PC-3 (cell line): ENCODE data around the gene EFEMP1. TPM values are rescaled to one million over a fixed set of nuclear protein-coding genes. Genes with fewer than 3 reads are reported as not detected.

Experiments used
- ATAC-seq: fragments of 200-7000 bp; cut with Tn5 transposase; 2 replicates; pipeline ENCODE4 v1.9.1; 2020; ENCODE audit warnings: mild to moderate bottlenecking, moderate library complexity
- BruUV-seq: library from RNA; stranded (reverse); fragments of 400-500 nt; replicated peaks from 2 replicates; lab custom pipeline; 2021; lab: Mats Ljungman, UMichigan
- CTCF ChIA-PET: fragments of 300-600 bp; sonication (Branson Sonifier 250); formaldehyde crosslinking; loops from one replicate; lab custom pipeline; 2022; ENCODE audit warnings: antibody characterized with exemption; lab: Charles Lee
- POLR2A ChIA-PET: fragments of 300-600 bp; sonication (Branson Sonifier 250); formaldehyde crosslinking; loops from one replicate; lab custom pipeline; 2022; ENCODE audit warnings: antibody characterized with exemption; ENCODE audit not compliant: unreplicated experiment; lab: Charles Lee
- DNase-seq: peaks from one replicate; pipeline ENCODE4 v3.0.0-alpha.2; 2015
- H2AFZ ChIP-seq: fragments of 300-600 bp; sonication (generic); 2 replicates; pipeline ENCODE4 v1.6.0; 2016; ENCODE audit warnings: antibody characterized with exemption, low read length
- H3F3A ChIP-seq: fragments of 300-600 bp; sonication (generic); one replicate; pipeline ENCODE4 v1.6.0; 2017; ENCODE audit warnings: antibody characterized with exemption, low read length, control low read depth, mild to moderate bottlenecking; ENCODE audit not compliant: unreplicated experiment
- H3K27ac ChIP-seq: fragments of 300-600 bp; sonication (generic); 2 replicates; pipeline ENCODE4 v1.5.1; 2016; ENCODE audit warnings: mild to moderate bottlenecking, low read length
- H3K27me3 ChIP-seq: fragments of 300-600 bp; sonication (generic); 2 replicates; pipeline ENCODE4 v1.6.1; 2016; ENCODE audit warnings: low read length, mixed read lengths
- H3K36me3 ChIP-seq: fragments of 300-600 bp; sonication (generic); 2 replicates; pipeline ENCODE4 v1.6.1; 2016; ENCODE audit warnings: low read depth, mixed run types, low read length, mixed read lengths
- H3K4me1 ChIP-seq: fragments of 300-600 bp; sonication (generic); 2 replicates; pipeline ENCODE4 v1.5.1; 2016; ENCODE audit warnings: low read length; ENCODE audit not compliant: insufficient read depth
- H3K4me2 ChIP-seq: fragments of 300-600 bp; sonication (generic); 2 replicates; pipeline ENCODE4 v1.6.0; 2016; ENCODE audit warnings: low read length
- H3K4me3 ChIP-seq: fragments of 300-600 bp; sonication (generic); 2 replicates; pipeline ENCODE4 v1.5.1; 2016; ENCODE audit warnings: mild to moderate bottlenecking, low read length, mixed read lengths
- H3K79me2 ChIP-seq: fragments of 300-600 bp; sonication (generic); 2 replicates; pipeline ENCODE4 v1.6.1; 2017; ENCODE audit warnings: low read length, mixed read lengths
- H3K9ac ChIP-seq: fragments of 300-600 bp; sonication (generic); 2 replicates; pipeline ENCODE4 v1.6.0; 2016; ENCODE audit warnings: mild to moderate bottlenecking, low read length
- H3K9me2 ChIP-seq: fragments of 300-600 bp; sonication (generic); replicated peaks from 2 replicates; pipeline ENCODE4 v1.6.1; 2016; ENCODE audit warnings: mixed run types, low read length, mixed read lengths
- H3K9me3 ChIP-seq: fragments of 300-600 bp; sonication (generic); 2 replicates; pipeline ENCODE4 v1.6.1; 2016; ENCODE audit warnings: low read length, mixed read lengths
- H4K20me1 ChIP-seq: fragments of 300-600 bp; sonication (generic); 2 replicates; pipeline ENCODE4 v1.6.1; 2016; ENCODE audit warnings: low read length, mixed read lengths
- CTCF ChIP-seq: fragments of 300-600 bp; sonication (generic); conservative IDR thresholded peaks from 2 replicates; pipeline ENCODE4 v1.5.1; 2017; ENCODE audit warnings: antibody characterized with exemption, low read depth, mild to moderate bottlenecking, low read length
- EZH2 ChIP-seq: fragments of 300-600 bp; sonication (generic); IDR thresholded peaks from one replicate; pipeline ENCODE4 v1.6.1; 2017; ENCODE audit warnings: antibody characterized with exemption, mild to moderate bottlenecking, low read length; ENCODE audit not compliant: unreplicated experiment
- EZH2phosphoT487 ChIP-seq: fragments of 300-600 bp; sonication (generic); IDR thresholded peaks from 2 replicates; pipeline ENCODE4 v1.6.1; 2018; ENCODE audit warnings: mild to moderate bottlenecking, antibody characterized with exemption, low read length, borderline replicate concordance
- intact Hi-C: fragments of 100-400 bp; cut with micrococcal nuclease; formaldehyde crosslinking; loops from 2 replicates; pipeline ENCODE4 v1.9.0; 2023
- total RNA-seq: library from RNA; depleted of rRNA; stranded (reverse); fragments of >200 nt; gene quantifications from 2 replicates; pipeline ENCODE4 v1.2.3, GENCODE V29; 2014

Gene EFEMP1
- total RNA-seq, 1 experiment from 2014 or later: 59.6 TPM

- peaks cover 10% of the 10 kb centered on the region for H3K79me2 ChIP-seq
- ATAC-seq: no peak
- no peaks in the 10 kb centered on the region for H3K27me3 ChIP-seq
- ChIA-PET CTCF (no interaction called here), POLR2A (no interaction called here)
- intact Hi-C loops: no loop called here
- BruUV-seq: no TSS peak
- H3K4me2 ChIP-seq: no peak overlapping the region
- no peak for TF ChIP-seq EZH2
- no peak for TF ChIP-seq EZH2phosphoT487
- no peak for TF ChIP-seq CTCF
- no peaks in the 10 kb centered on the region for H4K20me1 ChIP-seq
- no peaks in the 10 kb centered on the region for H3K9me2 ChIP-seq
- H3K9ac ChIP-seq: no peak overlapping the region
- peak; percentile 35 for DNase-seq
- H3K9me3 ChIP-seq: no peaks in the 10 kb centered on the region
- peaks cover 23% of the 10 kb centered on the region for H3K4me1 ChIP-seq
- no peaks in the 10 kb centered on the region for H3K36me3 ChIP-seq
- H3K27ac ChIP-seq: no peak overlapping the region
- no peaks in the 10 kb centered on the region for H3F3A ChIP-seq
- no peak overlapping the region for H3K4me3 ChIP-seq
- no peak overlapping the region for H2AFZ ChIP-seq
Measured at GRCh38 chr2:55918856-55919255, 4.7 kb downstream of the EFEMP1 start.

- H3K27ac ChIP-seq: no peak overlapping the region
Measured at GRCh38 chr2:55917713-55918390, 5.7 kb downstream of the EFEMP1 start.

More at GRCh38 chr2:55917713-55918390, 5.7 kb downstream of the EFEMP1 start:
- Histone ChIP-seq H2AFZ (no peak overlapping the region), H3K4me1 (peaks cover 20% of the 10 kb centered on the region), H3K36me3 (no peaks in the 10 kb centered on the region), H3K79me2 (peaks cover 6% of the 10 kb centered on the region), H4K20me1 (no peaks in the 10 kb centered on the region), H3K4me3 (no peak overlapping the region), H3F3A (no peaks in the 10 kb centered on the region), H3K27me3 (no peaks in the 10 kb centered on the region), H3K9me3 (no peaks in the 10 kb centered on the region), H3K9me2 (no peaks in the 10 kb centered on the region), H3K9ac (no peak overlapping the region), H3K4me2 (no peak overlapping the region)
- DNase-seq (no peak), ATAC-seq (no peak)
- POLR2A ChIA-PET: interaction anchor here (0.6 kb wide), 1 partner anchor 45 kb away, joined by 4 read pairs; no protein-coding TSS in a partner anchor
- intact Hi-C loops: no loop called here
- CTCF ChIA-PET: no interaction called here
- TF ChIP-seq CTCF (no peak), EZH2 (no peak), EZH2phosphoT487 (no peak)
- BruUV-seq: no TSS peak
